ENCODE results near the gene FKBP14.
A peak's percentile ranks its signal among the peaks of the same experiment; 100 is the strongest.

Gene FKBP14

GRCh38 chr7:30032310-30033125 is 6.0 kb upstream of the FKBP14 start:
- DNase-seq, result peak in 1 of 4 experiments; percentile 13

- DNase-seq, result no peak
These were observed 3.2 kb upstream of the FKBP14 start for GRCh38 chr7:30029696-30030095.

- DNase-seq, result peak; percentile 52 to 70 (median 57)
These were observed 2.5 kb upstream of the FKBP14 start for GRCh38 chr7:30028749-30029635.

- peak; percentile 89 to 96 (median 93) for DNase-seq
These were observed 1.8 kb upstream of the FKBP14 start, which contains the start of gene PLEKHA8 for GRCh38 chr7:30028216-30028748. PLEKHA8 (plus strand) TSS chr7:30028412; CDS start chr7:30028763, 351 bp downstream.

- DNase-seq, result peak in 2 of 4 experiments; percentile 8 to 9
These were observed 1.3 kb upstream of the FKBP14 start for GRCh38 chr7:30027740-30028215.

GRCh38 chr7:30027065-30027456 is 559 bp upstream of the FKBP14 start:
- DNase-seq, result peak in 2 of 4 experiments; percentile 42 to 50

GRCh38 chr7:30023524-30023923 is 3.0 kb downstream of the FKBP14 start:
- DNase-seq, result no peak

- DNase-seq, result no peak
These were observed 3.5 kb downstream of the FKBP14 start for GRCh38 chr7:30022991-30023390.

GRCh38 chr7:30020535-30020934 is 6.0 kb downstream of the FKBP14 start:
- no peak for DNase-seq

GRCh38 chr7:30019960-30020359 is 6.5 kb downstream of the FKBP14 start:
- no peak for DNase-seq

GRCh38 chr7:30019387-30019786 is 7.1 kb downstream of the FKBP14 start:
- DNase-seq, result no peak

GRCh38 chr7:30018451-30018850 is 8.1 kb downstream of the FKBP14 start:
- no peak for DNase-seq

- DNase-seq, result no peak
These were observed 13.7 kb downstream of the FKBP14 start for GRCh38 chr7:30012757-30013156.

GRCh38 chr7:30010021-30010420 is 16.5 kb downstream of the FKBP14 start:
- no peak for DNase-seq

- no peak for DNase-seq
These were observed 21.0 kb downstream of the FKBP14 start for GRCh38 chr7:30005464-30005863.

- no peak for DNase-seq
These were observed 23.4 kb downstream of the FKBP14 start for GRCh38 chr7:30003098-30003497.

GRCh38 chr7:30001998-30002397 is 24.5 kb downstream of the FKBP14 start:
- peak in 2 of 4 experiments; percentile 16 to 22 for DNase-seq

GRCh38 chr7:29998489-29998888 is 28.0 kb downstream of the FKBP14 start:
- DNase-seq, result no peak

- DNase-seq, result no peak
These were observed 30.2 kb downstream of the FKBP14 start for GRCh38 chr7:29996321-29996720.

- no peak for DNase-seq
These were observed 30.9 kb downstream of the FKBP14 start for GRCh38 chr7:29995652-29996051.

GRCh38 chr7:29993140-29993539 is 33.4 kb downstream of the FKBP14 start:
- no peak for DNase-seq

GRCh38 chr7:29991937-29992336 is 34.6 kb downstream of the FKBP14 start:
- no peak for DNase-seq

- no peak for DNase-seq
These were observed 35.6 kb downstream of the FKBP14 start for GRCh38 chr7:29990931-29991330.
